Heart left ventricle (tissue), 13 donors: ENCODE results near the gene ZNF441.

Experiments
- CTCF ChIP-seq, 12 donors: fragments of 200-600 bp; sonication (generic) in 4 of 12; IDR thresholded peaks; one replicate each; pipeline versions ENCODE4 v1.5.0 to v1.8.0; 2018 to 2022; ENCODE audit warnings: antibody characterized with exemption in 12 of 12, mild to moderate bottlenecking in 5 of 12
- POLR2A ChIP-seq, 2 donors: fragments of 450-650 bp; IDR thresholded peaks; one replicate each; pipeline ENCODE4 v1.6.1; 2017; ENCODE audit warnings: antibody characterized with exemption in 2 of 2, mild to moderate bottlenecking in 2 of 2, moderate library complexity in 2 of 2
- donor health status: ischemic (EF 13 %, LVEDD 7.1; RV severe dilation, severe dysfunction).
- donor health status: DM: no; HTN: yes; CAD: no.
- donor health status: DM: no; HTN: no; CAD: no.
- donor health status: ischemic (EF 25% LVEDD 6.9; RV normal size, moderate dysfunction).
- donor health status: ischemic (EF 25% LVEDD 5.7; RV mildly dilated, moderate dysfunction).
- donor health status: ischemic (EF 35%, LVEDD 5.7; RV mildly dilated, moderate dysfunction).
- donor health status: nonischemic (EF 11% LVEDD 7.7; RV severe dilation, severe dysfunction).
- donor health status: DM: yes; HTN: yes; CAD: no.
- donor health status: PGD.
- donor health status: ischemic (EF 29% LVEDD 5.4; RV normal size, mild dysfunction).
- donor health status: nonischemic (EF 23%, LVEDD 6.1; RV moderate dilation, normal function).

- TF ChIP-seq CTCF (IDR thresholded peaks at IDR 0.05), result no peak
- TF ChIP-seq POLR2A (IDR thresholded peaks at IDR 0.05), result no peak
Observed at GRCh38 chr19:11767633-11768133, 883 bp downstream of the ZNF441 start.
